ENCODE measurements around the gene ECE1. TPM values are rescaled to one million over a fixed set of nuclear protein-coding genes. Genes with fewer than 3 reads are reported as not detected.
A peak's percentile ranks its signal among the peaks of the same experiment; 100 is the strongest.
"Not testable (repeated sequence)": the region's sequence is repeated elsewhere in the genome, so short reads cannot be mapped to it uniquely, and the experiment has no call there.

The ECE1 gene
- polyA plus RNA-seq, 3 donors: 10.6 to 42.4 (median 23.3) TPM

DNA sequence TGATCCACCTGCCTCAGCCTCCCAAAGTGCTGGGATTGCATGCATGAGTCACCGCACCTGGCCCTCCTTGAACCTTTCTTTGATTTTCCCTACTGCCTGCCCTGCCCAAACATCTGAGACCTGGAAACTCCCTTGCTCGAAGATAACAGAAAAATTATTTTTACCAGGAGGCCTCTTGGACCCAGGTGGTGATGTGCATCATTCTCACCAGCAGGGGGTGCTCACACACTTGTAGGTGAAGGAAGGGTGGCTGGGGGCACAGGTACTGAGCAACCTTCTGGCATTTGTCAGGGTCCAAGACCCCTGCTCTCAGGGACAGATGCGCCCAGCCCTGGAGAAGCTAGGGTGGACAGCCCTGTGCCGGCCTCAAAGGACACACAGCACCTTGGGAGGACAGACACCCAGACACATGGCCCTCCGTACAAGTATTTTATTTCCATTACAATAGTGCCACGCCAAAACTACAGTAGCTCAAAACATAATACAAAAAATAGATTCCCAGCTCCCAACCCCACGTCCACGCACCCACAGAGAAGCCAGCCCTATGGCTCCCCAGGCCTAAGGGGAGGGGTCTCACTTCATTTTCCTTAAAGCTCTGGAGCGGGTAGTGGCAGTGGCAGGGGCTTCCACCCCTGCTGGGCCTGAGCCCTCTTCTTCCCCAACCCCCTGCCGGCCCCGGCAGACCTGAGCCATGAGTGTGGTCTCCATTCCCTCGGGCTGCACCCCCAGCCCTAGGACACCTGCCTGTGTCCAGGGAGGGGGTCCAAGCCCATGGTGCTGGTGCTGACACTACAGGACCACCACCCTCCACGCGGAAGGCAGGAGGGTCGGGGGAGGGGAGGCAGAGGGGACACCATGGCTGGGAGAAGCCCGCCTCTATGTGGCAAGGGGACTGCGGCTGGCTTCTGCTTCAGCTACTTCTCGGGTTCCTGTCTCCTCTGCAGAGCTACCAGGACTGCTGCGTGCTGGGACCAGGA, 73.1 kb downstream of the ECE1 start:
- no peaks in the 10 kb centered on the region for H3K9me3 Mint-ChIP-seq
- no peaks in the 10 kb centered on the region for H3K79me2 ChIP-seq (ENCODE audit: insufficient read depth, low read length)
- H3K9ac ChIP-seq (ENCODE audit: insufficient read depth, low read length, poor library complexity, severe bottlenecking): no peak overlapping the region
- H3K4me1 Mint-ChIP-seq: no peaks in the 10 kb centered on the region
- no peak overlapping the region for H3K4me2 ChIP-seq (replicated peaks; ENCODE audit: extremely low read depth, low read length, poor library complexity, severe bottlenecking)
- H3K4me3 Mint-ChIP-seq: peak overlapping the region in 1 of 2 donors; percentile 33
- H2AFZ ChIP-seq (ENCODE audit: insufficient read depth, low read depth, low read length, poor library complexity, severe bottlenecking): no peak overlapping the region
- H3K27ac ChIP-seq (ENCODE audit: low read depth in 1 of 2, low read length in 2 of 2): no peak overlapping the region
- no peaks in the 10 kb centered on the region for H3K27me3 ChIP-seq (ENCODE audit: control insufficient read depth in 2 of 2, insufficient read depth in 2 of 2, low read length in 2 of 2)
- peaks cover 5 to 8% (median 6%) of the 10 kb centered on the region in 3 donors for H3K27me3 Mint-ChIP-seq (ENCODE audit: low read depth in 3 of 3)
- peak; percentile 30 to 53 (median 35) for DNase-seq
- no peak overlapping the region for H3K4me3 ChIP-seq (replicated peaks in 1 of 3; ENCODE audit: low read depth in 2 of 3, low read length in 3 of 3)
- peaks cover 26 to 40% of the 10 kb centered on the region in 2 donors for H3K36me3 Mint-ChIP-seq
- TF ChIP-seq, protein P1, sequence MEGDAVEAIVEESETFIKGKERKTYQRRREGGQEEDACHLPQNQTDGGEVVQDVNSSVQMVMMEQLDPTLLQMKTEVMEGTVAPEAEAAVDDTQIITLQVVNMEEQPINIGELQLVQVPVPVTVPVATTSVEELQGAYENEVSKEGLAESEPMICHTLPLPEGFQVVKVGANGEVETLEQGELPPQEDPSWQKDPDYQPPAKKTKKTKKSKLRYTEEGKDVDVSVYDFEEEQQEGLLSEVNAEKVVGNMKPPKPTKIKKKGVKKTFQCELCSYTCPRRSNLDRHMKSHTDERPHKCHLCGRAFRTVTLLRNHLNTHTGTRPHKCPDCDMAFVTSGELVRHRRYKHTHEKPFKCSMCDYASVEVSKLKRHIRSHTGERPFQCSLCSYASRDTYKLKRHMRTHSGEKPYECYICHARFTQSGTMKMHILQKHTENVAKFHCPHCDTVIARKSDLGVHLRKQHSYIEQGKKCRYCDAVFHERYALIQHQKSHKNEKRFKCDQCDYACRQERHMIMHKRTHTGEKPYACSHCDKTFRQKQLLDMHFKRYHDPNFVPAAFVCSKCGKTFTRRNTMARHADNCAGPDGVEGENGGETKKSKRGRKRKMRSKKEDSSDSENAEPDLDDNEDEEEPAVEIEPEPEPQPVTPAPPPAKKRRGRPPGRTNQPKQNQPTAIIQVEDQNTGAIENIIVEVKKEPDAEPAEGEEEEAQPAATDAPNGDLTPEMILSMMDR (IDR thresholded peaks at IDR 0.05): peak; percentile 84
- peak overlapping the region in 1 of 7 donors; percentile 40 for H3K27ac Mint-ChIP-seq
- H3K9me3 ChIP-seq (replicated peaks in 1 of 2; ENCODE audit: control insufficient read depth in 1 of 2, insufficient read depth in 1 of 2, low read length in 2 of 2): no peaks in the 10 kb centered on the region
- H4K20me1 ChIP-seq (ENCODE audit: insufficient read depth, low read length): peaks cover 25% of the 10 kb centered on the region
- 93% methylated on average over 13 of the region's 19 CpGs for WGBS (ENCODE audit: insufficient coverage)
- no peaks in the 10 kb centered on the region for H3K4me1 ChIP-seq (ENCODE audit: control insufficient read depth in 1 of 2, insufficient read depth in 2 of 2, low read length in 2 of 2)
- intact Hi-C loops (cut with micrococcal nuclease): no loop called here
- peaks cover 21 to 34% of the 10 kb centered on the region in 2 donors for H3K36me3 ChIP-seq (replicated peaks in 1 of 2; ENCODE audit: control insufficient read depth in 1 of 2, insufficient read depth in 2 of 2, low read length in 2 of 2)

DNA sequence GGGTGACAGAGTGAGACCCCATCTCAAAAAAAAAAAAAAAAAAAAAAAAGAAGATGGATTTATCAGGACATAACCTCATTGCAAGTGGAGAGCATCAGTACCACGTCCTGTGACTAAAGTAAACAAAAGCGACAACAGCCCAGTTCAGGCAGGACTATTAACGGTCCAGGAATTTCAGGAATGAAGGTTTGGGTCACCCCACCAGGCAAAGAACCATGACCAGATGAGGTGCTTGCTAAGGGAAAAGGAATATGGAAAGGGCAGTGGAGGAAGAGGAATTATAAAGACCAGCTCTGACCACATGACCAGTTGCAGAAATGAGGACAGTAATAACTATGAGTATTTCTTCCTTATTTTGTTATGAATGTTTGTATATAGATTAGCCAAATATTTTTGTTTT, 78.1 kb downstream of the ECE1 start:
- peaks cover 4 to 10% (median 10%) of the 10 kb centered on the region in 3 donors for H3K27me3 Mint-ChIP-seq (ENCODE audit: low read depth in 3 of 3)
- H3K27me3 ChIP-seq (ENCODE audit: control insufficient read depth in 2 of 2, insufficient read depth in 2 of 2, low read length in 2 of 2): no peaks in the 10 kb centered on the region
- no peaks in the 10 kb centered on the region for H3K36me3 ChIP-seq (replicated peaks in 1 of 2; ENCODE audit: control insufficient read depth in 1 of 2, insufficient read depth in 2 of 2, low read length in 2 of 2)
- no peaks in the 10 kb centered on the region for H3K4me1 Mint-ChIP-seq
- WGBS (ENCODE audit: insufficient coverage): 90% methylated on average over 2 of the region's 3 CpGs
- H3K36me3 Mint-ChIP-seq: no peaks in the 10 kb centered on the region
- no peak overlapping the region for H3K4me3 Mint-ChIP-seq
- no peaks in the 10 kb centered on the region for H3K9me3 Mint-ChIP-seq
- H2AFZ ChIP-seq (ENCODE audit: insufficient read depth, low read depth, low read length, poor library complexity, severe bottlenecking): no peak overlapping the region
- H3K27ac Mint-ChIP-seq: no peak overlapping the region
- H3K4me1 ChIP-seq (ENCODE audit: control insufficient read depth in 1 of 2, insufficient read depth in 2 of 2, low read length in 2 of 2): no peaks in the 10 kb centered on the region
- H3K27ac ChIP-seq (ENCODE audit: low read depth in 1 of 2, low read length in 2 of 2): no peak overlapping the region
- no peaks in the 10 kb centered on the region for H3K9me3 ChIP-seq (replicated peaks in 1 of 2; ENCODE audit: control insufficient read depth in 1 of 2, insufficient read depth in 1 of 2, low read length in 2 of 2)
- TF ChIP-seq, protein P1 (IDR thresholded peaks at IDR 0.05): no peak
- DNase-seq: no peak
- intact Hi-C loops (cut with micrococcal nuclease): no loop called here
- no peaks in the 10 kb centered on the region for H3K79me2 ChIP-seq (ENCODE audit: insufficient read depth, low read length)
- H4K20me1 ChIP-seq (ENCODE audit: insufficient read depth, low read length): peaks cover 3% of the 10 kb centered on the region
- no peak overlapping the region for H3K4me2 ChIP-seq (replicated peaks; ENCODE audit: extremely low read depth, low read length, poor library complexity, severe bottlenecking)
- H3K4me3 ChIP-seq (replicated peaks in 1 of 3; ENCODE audit: low read depth in 2 of 3, low read length in 3 of 3): no peak overlapping the region
- H3K9ac ChIP-seq (ENCODE audit: insufficient read depth, low read length, poor library complexity, severe bottlenecking): no peak overlapping the region

- H3K9me3 Mint-ChIP-seq; H3K27ac ChIP-seq (ENCODE audit: low read depth in 1 of 2, low read length in 2 of 2); H3K4me3 Mint-ChIP-seq; H3K4me2 ChIP-seq (replicated peaks; ENCODE audit: extremely low read depth, low read length, poor library complexity, severe bottlenecking); H3K4me1 ChIP-seq (ENCODE audit: control insufficient read depth in 1 of 2, insufficient read depth in 2 of 2, low read length in 2 of 2); H2AFZ ChIP-seq (ENCODE audit: insufficient read depth, low read depth, low read length, poor library complexity, severe bottlenecking); H3K79me2 ChIP-seq (ENCODE audit: insufficient read depth, low read length); H3K4me1 Mint-ChIP-seq; intact Hi-C loops (cut with micrococcal nuclease); H3K27me3 Mint-ChIP-seq (ENCODE audit: low read depth in 3 of 3); H3K27ac Mint-ChIP-seq; H3K9ac ChIP-seq (ENCODE audit: insufficient read depth, low read length, poor library complexity, severe bottlenecking); DNase-seq; H3K36me3 ChIP-seq (replicated peaks in 1 of 2; ENCODE audit: control insufficient read depth in 1 of 2, insufficient read depth in 2 of 2, low read length in 2 of 2); H3K9me3 ChIP-seq (replicated peaks in 1 of 2; ENCODE audit: control insufficient read depth in 1 of 2, insufficient read depth in 1 of 2, low read length in 2 of 2); H3K27me3 ChIP-seq (ENCODE audit: control insufficient read depth in 2 of 2, insufficient read depth in 2 of 2, low read length in 2 of 2); H3K36me3 Mint-ChIP-seq; H4K20me1 ChIP-seq (ENCODE audit: insufficient read depth, low read length); H3K4me3 ChIP-seq (replicated peaks in 1 of 3; ENCODE audit: low read depth in 2 of 3, low read length in 3 of 3): not testable (repeated sequence)
- 100% methylated on average over 1 of the region's 6 CpGs for WGBS (ENCODE audit: insufficient coverage)
These were observed 82.0 kb downstream of the ECE1 start for GRCh38 chr1:21208137-21208700.
